Measurements from ENCODE around the gene SPATS2. TPM values are rescaled to one million over a fixed set of nuclear protein-coding genes. Genes with fewer than 3 reads are reported as not detected.

Gene SPATS2
- total and polyA plus RNA-seq, 5 donors from 2014 or later, result 2.4 to 5.5 (median 4.2) TPM

DNA sequence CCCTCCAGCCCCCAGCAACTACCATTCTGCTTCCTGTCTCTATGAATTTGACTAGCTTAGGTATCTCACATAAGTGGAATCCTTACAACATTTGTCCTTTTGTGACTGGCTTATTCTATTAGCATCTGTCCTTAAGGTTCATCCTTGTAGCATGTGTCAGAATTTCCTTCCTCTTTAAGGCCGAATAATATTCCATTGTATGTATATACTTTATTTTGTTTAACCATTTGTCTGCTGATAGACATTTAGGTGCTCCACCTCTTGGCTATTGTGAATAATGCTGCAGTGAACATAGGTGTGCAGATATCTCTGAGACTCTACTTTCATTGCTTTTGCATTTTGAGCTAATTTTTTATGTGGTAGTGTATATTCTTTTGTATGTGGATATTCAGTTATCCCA lies 75.7 kb downstream of the SPATS2 start:
- H3K36me3 Mint-ChIP-seq, result no peaks in the 10 kb centered on the region
- no peaks in the 10 kb centered on the region for H3K9me3 Mint-ChIP-seq
- Histone ChIP-seq H3K27me3 (ENCODE audit: control insufficient read depth, insufficient read depth, low read length) (no peaks in the 10 kb centered on the region), H3K27ac (ENCODE audit: insufficient read depth, low read length, poor library complexity, severe bottlenecking) (no peak overlapping the region), H3K4me3 (ENCODE audit: low read depth, low read length) (no peak overlapping the region), H3K4me1 (ENCODE audit: control insufficient read depth, insufficient read depth, low read length, poor library complexity, severe bottlenecking) (no peaks in the 10 kb centered on the region), H3K9me3 (ENCODE audit: control insufficient read depth in 2 of 2, low read length in 2 of 2) (no peaks in the 10 kb centered on the region), H3K36me3 (ENCODE audit: control insufficient read depth, insufficient read depth, low read length) (no peaks in the 10 kb centered on the region)
- ATAC-seq (ENCODE audit: low read depth in 2 of 2), result no peak
- no peak for DNase-seq
- H3K4me1 Mint-ChIP-seq, result peaks cover 0 to 6% (median 1%) of the 10 kb centered on the region in 4 donors
- H3K27me3 Mint-ChIP-seq, result no peaks in the 10 kb centered on the region
- H3K4me3 Mint-ChIP-seq, result no peak overlapping the region
- peak overlapping the region in 1 of 3 donors; percentile 29 for H3K27ac Mint-ChIP-seq

DNA sequence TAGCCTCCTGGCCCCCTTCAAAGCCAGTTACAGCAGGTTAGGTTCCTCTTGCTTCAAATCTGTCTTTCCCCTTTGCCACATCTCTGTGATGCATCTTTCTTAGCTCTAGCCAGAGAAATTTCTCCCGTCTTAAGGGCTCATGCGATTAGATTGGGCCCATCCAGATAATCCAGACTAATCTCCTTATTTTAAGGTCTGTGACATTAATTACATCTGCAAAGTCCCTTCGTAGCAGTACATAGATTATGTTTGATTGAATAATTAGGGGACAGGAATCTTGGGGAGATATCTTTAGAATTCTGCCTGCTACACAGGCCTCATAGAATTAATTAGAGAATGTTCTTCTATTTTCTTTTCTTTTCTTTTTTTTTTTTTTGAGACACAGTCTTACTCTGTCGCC lies 79.3 kb downstream of the SPATS2 start:
- Histone ChIP-seq H3K36me3 (ENCODE audit: control insufficient read depth, insufficient read depth, low read length) (no peaks in the 10 kb centered on the region), H3K9me3 (ENCODE audit: control insufficient read depth in 2 of 2, low read length in 2 of 2) (no peaks in the 10 kb centered on the region), H3K27me3 (ENCODE audit: control insufficient read depth, insufficient read depth, low read length) (no peaks in the 10 kb centered on the region), H3K4me3 (ENCODE audit: low read depth, low read length) (no peak overlapping the region), H3K4me1 (ENCODE audit: control insufficient read depth, insufficient read depth, low read length, poor library complexity, severe bottlenecking) (no peaks in the 10 kb centered on the region), H3K27ac (ENCODE audit: insufficient read depth, low read length, poor library complexity, severe bottlenecking) (no peak overlapping the region)
- ATAC-seq (ENCODE audit: low read depth in 2 of 2), result no peak
- Mint-ChIP-seq H3K27ac (no peak overlapping the region), H3K27me3 (no peaks in the 10 kb centered on the region), H3K4me1 (peaks cover 0 to 6% (median under 1%) of the 10 kb centered on the region in 4 donors), H3K36me3 (peaks cover 3% of the 10 kb centered on the region), H3K4me3 (no peak overlapping the region), H3K9me3 (peaks cover 0 to 2% (median 0%) of the 10 kb centered on the region in 7 donors)
- no peak for DNase-seq

DNA sequence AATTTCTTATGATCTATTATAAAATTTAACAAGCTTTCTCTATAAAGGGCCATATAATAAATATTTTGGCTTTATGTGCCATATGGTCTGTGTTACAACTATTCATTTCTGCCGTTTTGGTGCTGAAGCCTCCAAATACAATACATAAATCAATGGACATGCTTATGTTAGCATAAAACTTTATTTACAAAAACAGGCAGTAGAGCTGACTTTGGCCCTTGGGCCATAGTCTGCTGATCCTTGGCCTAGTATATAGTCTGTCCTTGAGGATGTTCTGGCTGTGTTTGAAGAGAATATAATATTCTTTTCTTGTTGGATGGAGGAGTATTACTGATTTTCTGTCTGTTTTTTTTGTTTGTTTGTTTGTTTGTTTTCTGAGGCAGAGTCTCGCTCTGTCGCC lies 81.6 kb downstream of the SPATS2 start:
- H3K36me3 ChIP-seq (ENCODE audit: control insufficient read depth, insufficient read depth, low read length), result no peaks in the 10 kb centered on the region
- H3K36me3 Mint-ChIP-seq, result peaks cover 3% of the 10 kb centered on the region
- H3K9me3 Mint-ChIP-seq, result peaks cover 0 to 2% (median 0%) of the 10 kb centered on the region in 7 donors
- no peaks in the 10 kb centered on the region for H3K27me3 ChIP-seq (ENCODE audit: control insufficient read depth, insufficient read depth, low read length)
- DNase-seq, result no peak
- H3K4me1 ChIP-seq (ENCODE audit: control insufficient read depth, insufficient read depth, low read length, poor library complexity, severe bottlenecking), result no peaks in the 10 kb centered on the region
- H3K27ac ChIP-seq (ENCODE audit: insufficient read depth, low read length, poor library complexity, severe bottlenecking), result no peak overlapping the region
- no peak overlapping the region for H3K27ac Mint-ChIP-seq
- no peaks in the 10 kb centered on the region for H3K27me3 Mint-ChIP-seq
- H3K4me1 Mint-ChIP-seq, result peaks cover 0 to 6% (median 4%) of the 10 kb centered on the region in 4 donors
- no peak overlapping the region for H3K4me3 Mint-ChIP-seq
- H3K9me3 ChIP-seq (ENCODE audit: control insufficient read depth in 2 of 2, low read length in 2 of 2), result no peaks in the 10 kb centered on the region
- H3K4me3 ChIP-seq (ENCODE audit: low read depth, low read length), result no peak overlapping the region
- no peak for ATAC-seq (ENCODE audit: low read depth in 2 of 2)

DNA sequence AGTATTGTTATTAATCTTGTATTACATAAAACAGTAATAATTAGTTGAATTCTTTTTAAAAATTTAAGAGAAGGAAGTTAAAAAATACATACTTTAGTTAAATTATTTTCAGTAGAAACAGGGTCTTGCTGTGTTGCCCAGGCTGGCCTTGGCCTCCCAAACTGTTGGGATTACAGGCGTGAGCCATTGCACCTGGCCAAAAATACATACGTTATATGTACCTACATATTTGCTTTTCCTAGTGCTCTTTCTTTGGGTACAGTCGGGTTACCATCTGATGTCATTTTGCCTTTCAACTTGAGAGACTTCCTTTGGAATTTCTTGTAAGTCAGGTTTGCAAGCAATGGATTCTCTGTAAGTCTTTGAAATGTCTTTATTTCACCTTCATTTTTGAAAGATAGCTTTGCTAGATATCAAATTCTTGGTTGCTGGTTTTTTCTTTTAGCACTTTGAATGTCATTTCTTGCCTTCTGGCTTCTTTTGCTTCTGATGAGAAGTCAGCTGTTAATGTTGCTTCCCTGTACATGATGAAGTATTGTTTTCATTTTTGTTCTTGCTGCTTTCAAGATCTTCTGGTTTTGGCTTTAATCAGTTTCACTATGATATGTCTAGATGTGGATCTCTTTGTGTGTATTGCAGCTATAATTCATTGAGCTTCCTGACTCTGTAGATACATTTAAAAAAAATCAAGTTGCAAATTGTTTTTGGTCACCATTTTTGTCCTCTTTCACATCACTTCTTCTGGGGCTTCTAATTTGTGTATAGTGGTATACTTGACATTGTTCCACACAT lies 84.4 kb downstream of the SPATS2 start:
- no peaks in the 10 kb centered on the region for H3K27me3 Mint-ChIP-seq
- H3K27ac ChIP-seq (ENCODE audit: insufficient read depth, low read length, poor library complexity, severe bottlenecking), result no peak overlapping the region
- no peaks in the 10 kb centered on the region for H3K4me1 ChIP-seq (ENCODE audit: control insufficient read depth, insufficient read depth, low read length, poor library complexity, severe bottlenecking)
- H3K36me3 ChIP-seq (ENCODE audit: control insufficient read depth, insufficient read depth, low read length), result no peaks in the 10 kb centered on the region
- no peak overlapping the region for H3K4me3 ChIP-seq (ENCODE audit: low read depth, low read length)
- peaks cover 0 to 2% (median 0%) of the 10 kb centered on the region in 7 donors for H3K9me3 Mint-ChIP-seq
- peaks cover 0 to 10% (median 5%) of the 10 kb centered on the region in 4 donors for H3K4me1 Mint-ChIP-seq
- peak overlapping the region in 1 of 3 donors; percentile 6 for H3K27ac Mint-ChIP-seq
- H3K9me3 ChIP-seq (ENCODE audit: control insufficient read depth in 2 of 2, low read length in 2 of 2), result no peaks in the 10 kb centered on the region
- ATAC-seq (ENCODE audit: low read depth in 2 of 2), result no peak
- no peak overlapping the region for H3K4me3 Mint-ChIP-seq
- no peaks in the 10 kb centered on the region for H3K27me3 ChIP-seq (ENCODE audit: control insufficient read depth, insufficient read depth, low read length)
- DNase-seq, result peak in 1 of 3 donors; percentile 62
- peaks cover 3% of the 10 kb centered on the region for H3K36me3 Mint-ChIP-seq

DNA sequence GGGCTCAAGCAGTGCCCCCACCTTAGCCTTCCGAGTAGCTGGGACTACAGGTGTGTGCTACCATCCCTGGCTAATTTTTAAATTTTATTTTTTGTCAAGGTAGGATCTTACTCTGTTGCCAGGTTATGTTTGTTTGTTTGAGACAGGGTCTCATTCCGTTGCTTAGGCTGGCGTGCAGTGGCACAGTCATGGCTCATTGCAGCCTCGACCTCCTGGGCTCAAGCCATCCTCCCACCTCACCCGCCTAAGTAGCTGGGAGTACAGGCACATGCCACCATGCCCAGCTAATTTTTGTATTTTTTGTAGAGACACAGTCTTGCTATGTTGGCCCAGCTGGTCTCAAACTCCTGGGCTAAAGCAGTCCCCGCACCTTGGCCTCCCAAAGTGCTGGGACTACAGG lies 88.2 kb downstream of the SPATS2 start:
- no peak overlapping the region for H3K27ac ChIP-seq (ENCODE audit: insufficient read depth, low read length, poor library complexity, severe bottlenecking)
- Mint-ChIP-seq H3K36me3 (peaks cover 5% of the 10 kb centered on the region), H3K27me3 (no peaks in the 10 kb centered on the region), H3K9me3 (peaks cover 0 to 2% (median 0%) of the 10 kb centered on the region in 7 donors), H3K27ac (no peak overlapping the region), H3K4me1 (peaks cover 0 to 10% (median 5%) of the 10 kb centered on the region in 4 donors), H3K4me3 (no peak overlapping the region)
- DNase-seq (no peak), ATAC-seq (ENCODE audit: low read depth in 2 of 2) (no peak)
- no peaks in the 10 kb centered on the region for H3K4me1 ChIP-seq (ENCODE audit: control insufficient read depth, insufficient read depth, low read length, poor library complexity, severe bottlenecking)
- no peak overlapping the region for H3K4me3 ChIP-seq (ENCODE audit: low read depth, low read length)
- no peaks in the 10 kb centered on the region for H3K27me3 ChIP-seq (ENCODE audit: control insufficient read depth, insufficient read depth, low read length)
- no peaks in the 10 kb centered on the region for H3K9me3 ChIP-seq (ENCODE audit: control insufficient read depth in 2 of 2, low read length in 2 of 2)
- no peaks in the 10 kb centered on the region for H3K36me3 ChIP-seq (ENCODE audit: control insufficient read depth, insufficient read depth, low read length)

- peaks cover 10% of the 10 kb centered on the region for H3K36me3 Mint-ChIP-seq
- Histone ChIP-seq H3K27me3 (ENCODE audit: control insufficient read depth, insufficient read depth, low read length) (no peaks in the 10 kb centered on the region), H3K9me3 (ENCODE audit: control insufficient read depth in 2 of 2, low read length in 2 of 2) (no peaks in the 10 kb centered on the region), H3K4me3 (ENCODE audit: low read depth, low read length) (no peak overlapping the region), H3K36me3 (ENCODE audit: control insufficient read depth, insufficient read depth, low read length) (no peaks in the 10 kb centered on the region), H3K4me1 (ENCODE audit: control insufficient read depth, insufficient read depth, low read length, poor library complexity, severe bottlenecking) (no peaks in the 10 kb centered on the region), H3K27ac (ENCODE audit: insufficient read depth, low read length, poor library complexity, severe bottlenecking) (no peak overlapping the region)
- ATAC-seq (ENCODE audit: low read depth in 2 of 2) (no peak), DNase-seq (no peak)
- H3K9me3 Mint-ChIP-seq, result no peaks in the 10 kb centered on the region
- H3K27ac Mint-ChIP-seq, result no peak overlapping the region
- peaks cover 0 to 10% (median 5%) of the 10 kb centered on the region in 4 donors for H3K4me1 Mint-ChIP-seq
- H3K4me3 Mint-ChIP-seq, result no peak overlapping the region
- no peaks in the 10 kb centered on the region for H3K27me3 Mint-ChIP-seq
Observed at GRCh38 chr12:49456131-49456679, 88.9 kb downstream of the SPATS2 start.

DNA sequence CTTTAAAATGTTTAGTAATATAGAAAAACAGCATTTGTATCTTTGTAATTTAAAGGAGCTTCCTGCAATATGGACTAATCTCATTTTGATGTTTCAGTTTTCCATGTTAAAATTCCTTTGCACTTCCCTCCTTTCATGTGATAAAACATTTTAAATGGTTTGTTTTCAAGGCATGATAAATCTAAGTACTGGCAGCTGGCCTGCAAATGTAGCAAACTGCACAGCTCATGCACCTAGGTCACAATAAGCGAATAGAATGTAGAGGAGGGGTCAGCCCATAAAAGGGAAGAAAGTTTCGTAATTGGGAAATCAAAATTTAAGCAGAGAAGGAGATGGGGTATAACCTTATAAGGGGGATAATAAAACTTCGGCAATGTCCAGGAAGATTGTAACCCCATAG lies 91.6 kb downstream of the SPATS2 start:
- ATAC-seq (ENCODE audit: low read depth in 2 of 2) (no peak), DNase-seq (no peak)
- H3K4me1 Mint-ChIP-seq, result peaks cover 0 to 5% (median 0%) of the 10 kb centered on the region in 4 donors
- no peaks in the 10 kb centered on the region for H3K9me3 Mint-ChIP-seq
- H3K36me3 Mint-ChIP-seq, result peaks cover 15% of the 10 kb centered on the region
- Histone ChIP-seq H3K9me3 (ENCODE audit: control insufficient read depth in 2 of 2, low read length in 2 of 2) (no peaks in the 10 kb centered on the region), H3K4me1 (ENCODE audit: control insufficient read depth, insufficient read depth, low read length, poor library complexity, severe bottlenecking) (no peaks in the 10 kb centered on the region), H3K36me3 (ENCODE audit: control insufficient read depth, insufficient read depth, low read length) (no peaks in the 10 kb centered on the region), H3K4me3 (ENCODE audit: low read depth, low read length) (no peak overlapping the region), H3K27me3 (ENCODE audit: control insufficient read depth, insufficient read depth, low read length) (no peaks in the 10 kb centered on the region), H3K27ac (ENCODE audit: insufficient read depth, low read length, poor library complexity, severe bottlenecking) (no peak overlapping the region)
- no peaks in the 10 kb centered on the region for H3K27me3 Mint-ChIP-seq
- H3K27ac Mint-ChIP-seq, result no peak overlapping the region
- H3K4me3 Mint-ChIP-seq, result no peak overlapping the region

GRCh38 chr12:49461221-49461620 lies 94.0 kb downstream of the SPATS2 start:
- H3K4me1 ChIP-seq (ENCODE audit: control insufficient read depth, insufficient read depth, low read length, poor library complexity, severe bottlenecking), result no peaks in the 10 kb centered on the region
- H3K27ac ChIP-seq (ENCODE audit: insufficient read depth, low read length, poor library complexity, severe bottlenecking), result no peak overlapping the region
- Mint-ChIP-seq H3K4me1 (no peaks in the 10 kb centered on the region), H3K27me3 (no peaks in the 10 kb centered on the region), H3K27ac (no peak overlapping the region), H3K4me3 (no peak overlapping the region), H3K9me3 (no peaks in the 10 kb centered on the region), H3K36me3 (peaks cover 15% of the 10 kb centered on the region)
- DNase-seq (no peak), ATAC-seq (ENCODE audit: low read depth in 2 of 2) (no peak)
- H3K27me3 ChIP-seq (ENCODE audit: control insufficient read depth, insufficient read depth, low read length), result no peaks in the 10 kb centered on the region
- H3K4me3 ChIP-seq (ENCODE audit: low read depth, low read length), result no peak overlapping the region
- no peaks in the 10 kb centered on the region for H3K9me3 ChIP-seq (ENCODE audit: control insufficient read depth in 2 of 2, low read length in 2 of 2)
- H3K36me3 ChIP-seq (ENCODE audit: control insufficient read depth, insufficient read depth, low read length), result no peaks in the 10 kb centered on the region
